HCEC 1CT (cell line): ENCODE results near the gene FAM120B.
"Not testable (repeated sequence)": the region's sequence is repeated elsewhere in the genome, so short reads cannot be mapped to it uniquely, and the experiment has no call there.

ENCODE experiments used
- DNase-seq: peaks from one replicate; pipeline ENCODE4 v3.0.0-alpha.2; 2017

The FAM120B gene

DNA sequence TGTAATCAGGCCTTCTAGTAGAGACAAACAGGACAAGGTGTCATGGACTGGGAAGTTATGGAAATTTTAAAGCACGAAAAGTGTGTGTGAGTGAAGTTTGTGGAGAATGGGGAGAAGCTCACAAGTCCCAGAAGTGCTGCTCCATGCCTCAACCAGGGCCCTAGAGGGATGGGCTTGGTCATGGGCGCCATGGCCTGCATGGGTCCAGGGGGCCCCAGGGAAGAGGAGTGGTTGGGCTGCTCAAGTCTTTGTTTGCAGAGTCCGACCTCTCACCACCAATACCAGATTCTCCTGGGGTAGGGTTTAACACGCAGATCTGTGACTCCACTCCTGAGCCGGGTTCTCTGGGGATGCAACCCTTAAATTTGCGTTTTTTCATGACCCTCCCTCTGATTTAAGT lies 88.4 kb downstream of the FAM120B start:
- DNase-seq, result no peak

DNA sequence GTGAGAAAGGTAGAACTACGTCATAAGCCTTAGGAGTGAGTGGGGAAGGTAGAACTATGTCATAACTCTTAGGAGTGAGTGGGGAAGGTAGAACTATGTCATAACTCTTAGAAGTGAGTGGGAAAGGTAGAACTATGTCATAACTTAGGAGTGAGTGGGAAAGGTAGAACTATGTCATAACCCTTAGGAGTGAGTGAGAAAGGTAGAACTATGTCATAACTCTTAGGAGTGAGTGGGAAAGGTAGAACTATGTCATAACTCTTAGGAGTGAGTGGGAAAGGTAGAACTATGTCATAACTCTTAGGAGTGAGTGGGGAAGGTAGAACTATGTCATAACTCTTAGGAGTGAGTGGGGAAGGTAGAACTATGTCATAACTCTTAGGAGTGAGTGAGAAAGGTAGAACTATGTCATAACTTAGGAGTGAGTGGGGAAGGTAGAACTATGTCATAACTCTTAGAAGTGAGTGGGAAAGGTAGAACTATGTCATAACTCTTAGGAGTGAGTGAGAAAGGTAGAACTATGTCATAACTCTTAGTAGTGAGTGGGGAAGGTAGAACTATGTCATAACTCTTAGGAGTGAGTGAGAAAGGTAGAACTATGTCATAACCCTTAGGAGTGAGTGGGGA lies 92.3 kb downstream of the FAM120B start:
- not testable (repeated sequence) for DNase-seq

- DNase-seq, result not testable (repeated sequence)
Measured at GRCh38 chr6:170399955-170400558, 93.5 kb downstream of the FAM120B start.

DNA sequence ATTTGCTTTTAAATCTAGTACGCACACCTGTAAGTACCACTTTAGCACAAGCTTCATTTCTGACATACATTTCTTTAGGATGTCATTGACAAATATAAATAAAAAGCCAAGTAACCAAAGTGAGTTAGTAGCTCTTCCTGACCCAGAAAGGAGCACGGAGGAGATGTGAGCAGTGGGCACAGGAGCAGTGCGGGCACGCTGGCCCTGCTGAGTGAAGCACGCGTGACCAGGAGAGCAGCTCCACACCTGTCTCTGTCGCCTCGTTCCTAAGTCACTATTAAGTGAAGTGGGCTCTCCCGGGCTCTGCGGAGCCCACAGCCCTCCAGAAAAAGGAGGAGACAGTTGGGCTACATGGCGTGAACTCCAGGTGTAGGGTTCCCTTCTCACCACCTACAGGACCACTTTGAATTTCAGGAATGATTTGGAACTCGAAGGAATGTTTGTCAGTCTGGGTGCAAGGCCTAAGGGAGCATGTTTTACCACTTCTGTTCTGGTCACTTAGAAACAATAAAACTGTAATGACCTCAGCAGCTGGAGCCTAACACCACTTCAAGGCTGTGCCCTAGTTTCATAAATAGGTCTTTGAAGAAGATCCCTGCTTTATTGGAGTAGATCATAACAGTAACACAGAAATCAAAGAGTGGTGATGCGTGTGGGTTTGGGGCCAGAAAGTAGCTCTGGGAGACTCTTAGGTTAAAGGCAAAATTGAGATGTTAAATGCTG lies 95.9 kb downstream of the FAM120B start:
- no peak for DNase-seq

- peak; percentile 24 for DNase-seq
Measured at GRCh38 chr6:170403451-170403850, 96.9 kb downstream of the FAM120B start.

- no peak for DNase-seq
Measured at GRCh38 chr6:170404036-170404435, 97.5 kb downstream of the FAM120B start.

DNA sequence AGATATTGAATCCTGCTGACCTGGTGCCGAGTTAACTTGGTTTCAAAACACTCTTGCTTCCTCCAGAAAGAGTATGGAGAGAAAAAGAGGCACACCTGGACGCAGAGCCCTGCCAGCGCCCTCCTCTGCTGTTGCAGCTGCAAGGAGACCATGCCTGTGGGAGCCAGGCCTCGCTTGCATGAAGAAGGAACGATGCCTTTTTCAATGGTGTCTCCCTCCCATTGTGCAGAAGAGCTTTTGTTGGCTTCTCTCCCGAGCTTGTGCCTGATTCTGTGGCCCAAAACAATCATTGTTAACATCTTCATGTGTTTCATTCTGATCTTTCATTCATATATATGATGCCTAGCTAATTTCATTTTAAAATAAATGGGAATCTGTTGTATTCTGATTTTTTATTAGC lies 98.1 kb downstream of the FAM120B start:
- DNase-seq, result no peak

GRCh38 chr6:170405311-170405975 lies 98.9 kb downstream of the FAM120B start:
- peak; percentile 95 for DNase-seq

DNA sequence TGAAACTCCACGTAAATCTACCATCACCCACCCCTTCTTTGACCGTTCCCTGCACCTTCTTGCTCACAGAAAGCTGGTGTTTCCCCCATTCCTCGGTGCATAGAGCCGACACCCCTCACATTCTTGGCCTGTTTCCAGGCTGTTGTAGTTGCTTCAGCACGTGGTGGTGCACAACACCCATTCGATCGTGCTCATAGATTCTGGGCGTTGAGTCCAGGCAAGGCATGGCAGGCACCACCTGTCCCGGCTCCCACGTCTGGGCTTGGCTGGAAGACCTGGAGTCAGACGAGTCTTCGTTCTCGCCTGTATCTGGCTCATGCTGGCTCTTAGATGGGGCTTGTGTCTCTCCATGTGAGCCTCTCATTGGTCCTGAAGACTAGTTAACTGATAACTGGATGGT lies 100.6 kb downstream of the FAM120B start:
- no peak for DNase-seq

- no peak for DNase-seq
Measured at GRCh38 chr6:170407932-170408331, 101.4 kb downstream of the FAM120B start.

DNA sequence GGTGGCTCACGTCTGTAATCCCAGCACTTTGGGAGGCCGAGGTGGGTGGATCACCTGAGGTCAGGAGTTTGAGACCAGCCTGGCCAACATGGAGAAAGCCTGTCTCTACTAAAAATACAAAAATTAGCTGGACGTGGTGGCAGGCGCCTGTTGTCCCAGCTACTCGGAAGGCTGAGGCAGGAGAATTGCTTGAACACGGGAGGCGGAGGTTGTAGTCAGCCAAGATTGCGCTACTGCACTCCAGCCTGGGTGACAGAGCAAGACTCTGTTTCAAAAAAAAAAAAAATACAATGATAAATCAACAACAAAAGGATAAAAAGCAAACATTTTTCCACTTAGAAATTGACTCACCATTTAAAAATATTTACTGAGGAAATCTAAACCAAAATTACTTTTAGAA lies 103.2 kb downstream of the FAM120B start:
- DNase-seq, result not testable (repeated sequence)

GRCh38 chr6:170410241-170410640 lies 103.7 kb downstream of the FAM120B start:
- no peak for DNase-seq

- DNase-seq, result no peak
Measured at GRCh38 chr6:170415318-170415717, 108.8 kb downstream of the FAM120B start.

- DNase-seq, result no peak
Measured at GRCh38 chr6:170416303-170416702, 109.7 kb downstream of the FAM120B start.

DNA sequence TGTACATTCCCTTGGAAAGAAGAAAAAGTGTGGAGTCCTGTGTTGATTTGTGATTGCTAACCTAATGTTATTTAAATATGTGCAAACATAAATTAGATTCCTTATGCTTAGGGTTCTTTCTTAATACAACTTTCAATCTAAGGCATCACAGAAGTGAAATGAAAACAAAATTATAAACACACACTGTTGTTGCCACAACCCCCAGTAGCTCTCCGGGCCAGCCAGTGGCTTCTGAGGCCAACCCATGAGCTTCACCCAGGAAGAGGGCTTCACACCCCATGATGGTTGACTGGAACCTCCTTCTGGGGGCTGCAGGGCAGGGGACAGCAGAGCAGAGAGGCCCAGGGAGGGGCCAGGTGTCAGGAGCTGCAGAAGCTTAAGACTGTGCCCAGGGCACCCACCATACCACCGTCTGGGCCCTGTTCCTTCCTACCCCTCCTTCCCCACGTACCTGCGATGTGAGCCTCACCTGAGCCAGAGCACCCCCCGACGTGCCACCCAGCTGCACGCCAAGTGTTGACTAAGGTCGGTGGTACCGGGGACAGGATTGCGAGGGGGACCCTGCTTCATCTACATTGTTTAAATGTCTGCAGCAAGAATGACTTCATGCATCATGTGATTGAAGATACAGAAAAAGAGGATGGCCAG lies 110.5 kb downstream of the FAM120B start:
- no peak for DNase-seq

GRCh38 chr6:170417881-170418280 lies 111.3 kb downstream of the FAM120B start:
- DNase-seq, result no peak

GRCh38 chr6:170420283-170420682 lies 113.7 kb downstream of the FAM120B start:
- DNase-seq, result no peak

DNA sequence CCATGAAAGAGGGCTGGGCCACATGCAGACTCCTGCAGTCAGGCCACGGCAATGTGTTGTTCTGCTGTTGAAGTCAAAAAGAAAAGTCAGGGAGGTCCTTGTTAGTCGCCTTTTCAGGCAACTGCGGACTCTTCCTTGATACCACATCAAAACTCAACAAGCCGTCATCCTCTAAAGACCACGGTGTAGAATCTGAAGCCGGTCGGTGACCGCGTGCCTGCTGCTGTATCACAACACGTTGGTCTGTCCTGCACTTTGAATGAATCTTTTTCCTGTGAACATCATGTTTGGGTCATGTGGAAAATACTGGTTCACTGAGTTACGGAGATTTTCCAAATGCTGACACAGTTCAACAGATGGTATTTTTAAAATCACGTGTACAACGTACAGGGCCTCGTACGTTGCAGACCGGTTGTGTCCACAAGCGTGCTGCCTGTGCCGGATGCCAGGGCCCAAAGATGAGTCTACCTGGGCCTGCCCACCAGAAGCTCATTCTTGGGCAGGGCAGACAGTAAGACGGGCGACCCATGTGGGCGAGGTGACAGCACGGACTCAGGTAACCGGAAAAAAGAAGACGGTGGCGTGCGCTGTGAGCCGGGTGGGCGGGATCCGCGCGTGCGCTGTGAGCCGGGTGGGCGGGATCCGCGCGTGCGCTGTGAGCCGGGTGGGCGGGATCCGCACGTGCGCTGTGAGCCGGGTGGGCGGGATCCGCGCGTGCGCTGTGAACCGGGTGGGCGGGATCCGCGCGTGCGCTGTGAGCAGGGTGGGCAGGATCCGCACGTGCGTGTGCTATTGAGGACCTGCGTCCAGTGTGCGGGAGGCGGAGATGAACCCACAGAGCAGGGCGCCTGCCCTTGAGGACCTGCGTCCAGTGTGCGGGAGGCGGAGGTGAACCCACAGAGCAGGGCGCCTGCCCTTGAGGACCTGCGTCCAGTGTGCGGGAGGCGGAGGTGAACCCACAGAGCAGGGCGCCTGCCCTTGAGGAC lies 114.5 kb downstream of the FAM120B start:
- DNase-seq, result no peak

GRCh38 chr6:170421921-170422320 lies 115.4 kb downstream of the FAM120B start:
- DNase-seq, result no peak

GRCh38 chr6:170423030-170423429 lies 116.5 kb downstream of the FAM120B start:
- no peak for DNase-seq

- no peak for DNase-seq
Measured at GRCh38 chr6:170423814-170424603, 117.5 kb downstream of the FAM120B start.
